GM20000 (cell line): Measurements from ENCODE around the gene ECI1.
"Not testable (repeated sequence)": the region's sequence is repeated elsewhere in the genome, so short reads cannot be mapped to it uniquely, and the experiment has no call there.

Experiments
- DNase-seq: peaks from one replicate; pipeline ENCODE4 v3.0.0; 2012; ENCODE audit warnings: low spot score
- CTCF ChIP-seq: IDR thresholded peaks from 2 replicates; pipeline ENCODE4 v1.5.1; 2012; ENCODE audit warnings: mild to moderate bottlenecking, control low read depth; ENCODE audit errors: extremely low read depth, missing control alignments

The ECI1 gene

GRCh38 chr16:2244301-2244700 is 7.1 kb downstream of the ECI1 start:
- no peak for TF ChIP-seq CTCF
- DNase-seq: no peak

- no peak for TF ChIP-seq CTCF
- no peak for DNase-seq
Observed at GRCh38 chr16:2243781-2244180, 7.6 kb downstream of the ECI1 start.

GRCh38 chr16:2243031-2243528 is 8.3 kb downstream of the ECI1 start:
- no peak for DNase-seq
- no peak for TF ChIP-seq CTCF

GRCh38 chr16:2242598-2242997 is 8.8 kb downstream of the ECI1 start:
- DNase-seq: no peak
- TF ChIP-seq CTCF: no peak

DNA sequence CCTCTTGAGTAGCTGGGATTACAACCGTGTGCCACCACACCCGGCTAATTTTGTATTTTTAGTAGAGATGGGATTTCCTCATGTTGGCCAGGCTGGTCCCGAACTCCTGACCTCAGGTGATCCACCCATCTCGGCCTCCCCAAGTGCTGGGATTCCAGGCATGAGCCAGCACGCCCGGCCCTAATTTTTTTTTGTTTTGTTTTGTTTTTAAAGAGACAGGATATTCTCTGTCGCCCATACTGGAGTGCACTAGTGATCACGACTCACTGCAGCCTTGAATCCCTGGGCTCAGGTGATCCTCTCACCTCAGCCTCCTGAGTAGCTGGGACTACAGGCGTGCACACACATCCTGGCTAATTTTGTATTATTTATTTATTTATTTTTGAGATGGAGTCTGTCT is 11.1 kb downstream of the ECI1 start:
- DNase-seq: not testable (repeated sequence)

GRCh38 chr16:2238838-2239675 is 12.3 kb downstream of the ECI1 start:
- TF ChIP-seq CTCF: no peak

GRCh38 chr16:2238150-2238837 is 13.1 kb downstream of the ECI1 start:
- no peak for DNase-seq
- no peak for TF ChIP-seq CTCF

More at GRCh38 chr16:2238838-2239675, 12.3 kb downstream of the ECI1 start:
- DNase-seq: no peak
